Upper lobe of left lung (tissue), 4 donors: ENCODE data around the gene PAGR1.

Experiments
- CTCF ChIP-seq, 6 experiments: fragments of 450-650 bp in 4 of 6; fragments of 200-600 bp in 2 of 6; sonication (generic) in 2 of 6; IDR thresholded peaks; one replicate each; pipeline ENCODE4 v1.5.1; 2016 to 2019; ENCODE audit warnings: antibody characterized with exemption in 6 of 6
- POLR2AphosphoS5 ChIP-seq, 2 donors: sonication (generic); formaldehyde crosslinking; IDR thresholded peaks; one replicate each; pipeline ENCODE4 v1.5.1; 2017; ENCODE audit warnings: antibody characterized with exemption in 2 of 2

- no peak for TF ChIP-seq CTCF (IDR thresholded peaks at IDR 0.05)
- TF ChIP-seq POLR2AphosphoS5 (IDR thresholded peaks at IDR 0.05) = peak in 1 of 2 donors; percentile 13
Observed at GRCh38 chr16:29816694-29817441, 916 bp downstream of the PAGR1 start.
